ENCODE results near the gene OR5K4.

DNA sequence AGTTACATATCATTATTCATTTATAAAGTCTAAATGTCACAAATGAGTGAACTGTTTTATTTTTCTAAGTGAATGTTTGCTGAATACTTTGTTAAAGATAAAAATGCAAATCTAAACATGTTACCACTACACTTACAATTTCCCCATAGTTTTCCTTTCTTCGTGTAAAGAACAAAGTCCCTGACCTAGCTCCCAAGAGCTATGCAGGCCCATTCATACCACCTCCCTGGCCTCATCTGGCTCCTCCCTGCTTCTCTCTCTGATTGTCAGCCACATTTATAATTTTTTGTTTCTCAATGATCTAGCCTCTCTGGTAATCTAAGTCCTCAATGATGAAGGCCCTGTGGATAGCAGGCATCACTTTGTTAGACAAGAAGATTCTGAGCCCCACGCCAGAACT is 31.0 kb upstream of the OR5K4 start:
- TF ChIP-seq, protein P1, sequence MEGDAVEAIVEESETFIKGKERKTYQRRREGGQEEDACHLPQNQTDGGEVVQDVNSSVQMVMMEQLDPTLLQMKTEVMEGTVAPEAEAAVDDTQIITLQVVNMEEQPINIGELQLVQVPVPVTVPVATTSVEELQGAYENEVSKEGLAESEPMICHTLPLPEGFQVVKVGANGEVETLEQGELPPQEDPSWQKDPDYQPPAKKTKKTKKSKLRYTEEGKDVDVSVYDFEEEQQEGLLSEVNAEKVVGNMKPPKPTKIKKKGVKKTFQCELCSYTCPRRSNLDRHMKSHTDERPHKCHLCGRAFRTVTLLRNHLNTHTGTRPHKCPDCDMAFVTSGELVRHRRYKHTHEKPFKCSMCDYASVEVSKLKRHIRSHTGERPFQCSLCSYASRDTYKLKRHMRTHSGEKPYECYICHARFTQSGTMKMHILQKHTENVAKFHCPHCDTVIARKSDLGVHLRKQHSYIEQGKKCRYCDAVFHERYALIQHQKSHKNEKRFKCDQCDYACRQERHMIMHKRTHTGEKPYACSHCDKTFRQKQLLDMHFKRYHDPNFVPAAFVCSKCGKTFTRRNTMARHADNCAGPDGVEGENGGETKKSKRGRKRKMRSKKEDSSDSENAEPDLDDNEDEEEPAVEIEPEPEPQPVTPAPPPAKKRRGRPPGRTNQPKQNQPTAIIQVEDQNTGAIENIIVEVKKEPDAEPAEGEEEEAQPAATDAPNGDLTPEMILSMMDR (IDR thresholded peaks at IDR 0.05) = no peak
- TF ChIP-seq POLR2A (IDR thresholded peaks at IDR 0.05) = no peak

All from Peyer's patch (tissue), 4 donors.